Keratinocyte (primary cell): ENCODE data around the gene HS3ST3B1.

ENCODE experiments used
- CTCF ChIP-seq, 3 experiments: IDR thresholded peaks in 1 of 3; conservative IDR thresholded peaks in 1 of 3; optimal IDR thresholded peaks in 1 of 3; 2 replicates in 2 of 3; 3 replicates in 1 of 3; pipeline versions ENCODE3 to v1.5.1; 2011; ENCODE audit warnings: low read length in 3 of 3, mild to moderate bottlenecking in 3 of 3, moderate library complexity in 2 of 3, control low read depth in 1 of 3, inconsistent platforms in 1 of 3; ENCODE audit not compliant: insufficient read depth in 2 of 3; ENCODE audit errors: extremely low read depth in 1 of 3
- EZH2 ChIP-seq: IDR thresholded peaks from one replicate; pipeline ENCODE4 v1.6.1; 2012; ENCODE audit warnings: inconsistent platforms, mild to moderate bottlenecking, low read length, moderate library complexity

DNA sequence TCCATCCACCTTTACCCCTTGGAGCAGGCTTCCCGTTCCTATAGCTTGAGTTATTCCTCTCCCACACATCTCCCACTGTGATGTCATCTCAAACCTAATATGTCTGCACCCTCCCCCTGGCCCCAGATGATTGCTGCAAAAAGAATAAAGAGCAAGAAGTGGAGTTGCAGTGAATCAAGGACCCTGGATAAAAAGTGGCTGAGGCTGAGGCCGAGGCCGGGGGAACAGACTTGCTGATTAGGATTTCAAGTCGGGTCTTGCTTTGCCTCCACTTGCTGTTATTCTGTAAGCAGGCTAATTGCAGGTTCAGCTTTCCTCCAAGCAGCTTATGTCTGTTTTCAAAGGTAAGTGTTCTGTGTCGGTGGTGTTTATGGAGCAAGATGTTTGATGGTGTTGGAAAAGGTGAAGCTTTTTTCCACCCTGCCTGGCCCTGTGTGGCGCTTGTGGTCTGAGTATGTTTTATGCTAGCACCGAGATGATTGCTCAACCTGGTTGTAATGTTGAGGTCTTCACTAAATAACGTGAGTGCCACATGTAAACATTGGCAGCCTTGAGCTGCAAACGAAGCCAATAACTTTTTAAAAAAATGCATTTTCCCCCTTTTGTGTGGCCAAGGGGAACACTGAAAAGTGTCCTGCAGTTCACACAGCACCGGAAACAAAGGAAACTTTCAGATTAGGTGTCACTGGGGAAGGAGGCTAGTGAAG is 15.4 kb downstream of the HS3ST3B1 start:
- no peak for TF ChIP-seq CTCF (optimal IDR thresholded peaks at IDR 0.05 in 1 of 3, IDR thresholded peaks at IDR 0.05 in 1 of 3, conservative IDR thresholded peaks at IDR 0.05 in 1 of 3; ENCODE audit: extremely low read depth in 1 of 3, insufficient read depth in 2 of 3, low read length in 3 of 3)
- no peak for TF ChIP-seq EZH2
